ENCODE results near the gene GYPC.

The GYPC gene

GRCh38 chr2:126736133-126736874, 80.3 kb downstream of the GYPC start:
- DNase-seq: no peak

DNA sequence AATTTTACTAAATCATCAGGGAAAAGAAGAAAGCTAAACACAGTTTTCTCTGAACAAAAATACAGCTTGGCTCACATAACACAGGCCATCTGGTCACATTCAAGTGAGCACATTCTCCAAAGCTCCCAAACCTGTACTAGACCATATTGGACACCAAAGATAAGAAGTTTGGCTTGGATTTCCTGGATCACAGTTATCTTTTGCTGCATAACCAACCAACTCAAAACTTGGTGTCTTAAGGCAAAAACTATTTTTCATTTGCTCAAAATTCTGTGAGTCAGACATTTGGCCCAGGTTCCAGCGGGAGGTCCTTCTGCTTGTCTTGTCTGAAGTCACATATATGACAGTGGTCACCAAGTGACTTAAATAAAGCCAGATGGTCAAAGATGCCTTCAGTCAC, 83.2 kb downstream of the GYPC start:
- DNase-seq: no peak

- DNase-seq: no peak
These were observed 88.7 kb downstream of the GYPC start for GRCh38 chr2:126744640-126745039.

Data from effector CD8-positive, alpha-beta T cell (primary cell).